Endothelial cell of umbilical vein (primary cell): ENCODE measurements around the gene BORA.

Experiments used
- CTCF ChIP-seq, 2 donors: IDR thresholded peaks; 1 replicate in 1 of 2; 2 replicates in 1 of 2; pipeline ENCODE4 v1.5.1; 2011; ENCODE audit warnings: low read length in 2 of 2, mild to moderate bottlenecking in 2 of 2, moderate library complexity in 2 of 2, control low read depth in 1 of 2, inconsistent platforms in 1 of 2, low read depth in 1 of 2; ENCODE audit not compliant: insufficient read depth in 1 of 2; ENCODE audit errors: extremely low read depth in 1 of 2
- POLR2A ChIP-seq: IDR thresholded peaks from 2 replicates; pipeline ENCODE4 v1.6.1; 2012; ENCODE audit warnings: low read depth, mild to moderate bottlenecking, control low read depth, low read length

- TF ChIP-seq CTCF (IDR thresholded peaks at IDR 0.05; ENCODE audit: extremely low read depth in 1 of 2, insufficient read depth in 1 of 2, low read depth in 1 of 2, low read length in 2 of 2) (no peak), POLR2A (no peak)
These were observed 41.0 kb upstream of the BORA start for GRCh38 chr13:72686766-72687165.
